8988T (cell line): ENCODE results near the gene CLTCL1.
"Not testable (repeated sequence)": the region's sequence is repeated elsewhere in the genome, so short reads cannot be mapped to it uniquely, and the experiment has no call there.

Experiments
- DNase-seq: peaks from one replicate; pipeline ENCODE4 v3.0.0; 2011

CLTCL1 gene

GRCh38 chr22:19173047-19174035, 118.2 kb downstream of the CLTCL1 start:
- no peak for DNase-seq

- no peak for DNase-seq
Measured at GRCh38 chr22:19172213-19173046, 119.1 kb downstream of the CLTCL1 start.

- DNase-seq = no peak
Measured at GRCh38 chr22:19169947-19170318, 121.6 kb downstream of the CLTCL1 start.

GRCh38 chr22:19169002-19169946, 122.2 kb downstream of the CLTCL1 start:
- no peak for DNase-seq

- no peak for DNase-seq
Measured at GRCh38 chr22:19168088-19168890, 123.2 kb downstream of the CLTCL1 start.

- no peak for DNase-seq
Measured at GRCh38 chr22:19167106-19167869, 124.2 kb downstream of the CLTCL1 start.

GRCh38 chr22:19166421-19166820, 125.1 kb downstream of the CLTCL1 start:
- DNase-seq = no peak

GRCh38 chr22:19164425-19164824, 127.1 kb downstream of the CLTCL1 start:
- DNase-seq = no peak

- DNase-seq = not testable (repeated sequence)
Measured at GRCh38 chr22:19158649-19159048, 132.9 kb downstream of the CLTCL1 start.

- DNase-seq = not testable (repeated sequence)
Measured at GRCh38 chr22:19156109-19156508, 135.4 kb downstream of the CLTCL1 start.

- DNase-seq = no peak
Measured at GRCh38 chr22:19152942-19153883, 138.3 kb downstream of the CLTCL1 start.

- DNase-seq = no peak
Measured at GRCh38 chr22:19151329-19152191, 140.0 kb downstream of the CLTCL1 start.

GRCh38 chr22:19150482-19151328, 140.8 kb downstream of the CLTCL1 start:
- no peak for DNase-seq

- DNase-seq = no peak
Measured at GRCh38 chr22:19149991-19150390, 141.5 kb downstream of the CLTCL1 start, which contains the start of gene GSC2. GSC2 (minus strand) TSS chr22:19150292; CDS start chr22:19150283, 9 bp downstream.

- DNase-seq = no peak
Measured at GRCh38 chr22:19149047-19149883, 142.3 kb downstream of the CLTCL1 start.

- DNase-seq = no peak
Measured at GRCh38 chr22:19148417-19149046, 143.0 kb downstream of the CLTCL1 start.
